Mesothelial cell of epicardium (in vitro differentiated cells): Measurements from ENCODE around the gene DYRK1A. TPM values are rescaled to one million over a fixed set of nuclear protein-coding genes. Genes with fewer than 3 reads are reported as not detected.

Experiments
- DNase-seq, 2 experiments: peaks; one replicate each; pipeline ENCODE4 v3.0.0; 2021; ENCODE audit warnings: low spot score in 2 of 2; ENCODE audit not compliant: unreplicated experiment in 2 of 2
- H3K27ac Mint-ChIP-seq: 2 replicates; pipeline ENCODE4 v1.8.0; 2021; ENCODE audit warnings: mixed read lengths
- H3K27me3 Mint-ChIP-seq: 2 replicates; pipeline ENCODE4 v1.8.0; 2021; ENCODE audit warnings: low read depth, mixed read lengths
- H3K36me3 Mint-ChIP-seq: 2 replicates; pipeline ENCODE4 v1.8.0; 2021; ENCODE audit warnings: mixed read lengths
- H3K4me1 Mint-ChIP-seq: 2 replicates; pipeline ENCODE4 v1.8.0; 2021; ENCODE audit warnings: mixed read lengths
- H3K4me3 Mint-ChIP-seq: 2 replicates; pipeline ENCODE4 v1.8.0; 2021; ENCODE audit warnings: mild to moderate bottlenecking, moderate library complexity, mixed read lengths
- H3K9me3 Mint-ChIP-seq: 2 replicates; pipeline ENCODE4 v1.8.0; 2021; ENCODE audit warnings: mixed read lengths
- total RNA-seq: library from RNA; stranded (reverse); gene quantifications from 3 replicates; pipeline ENCODE4 v1.2.1, GENCODE V29; 2021
- TF ChIP-seq, protein P1 (sequence below): fragments of 200-600 bp; sonication (generic); IDR thresholded peaks from one replicate; pipeline ENCODE4 v1.5.0; 2021; ENCODE audit warnings: antibody characterized with exemption; ENCODE audit not compliant: unreplicated experiment

The DYRK1A gene
- total RNA-seq, 1 donor from 2014 or later: 79.7 TPM

DNA sequence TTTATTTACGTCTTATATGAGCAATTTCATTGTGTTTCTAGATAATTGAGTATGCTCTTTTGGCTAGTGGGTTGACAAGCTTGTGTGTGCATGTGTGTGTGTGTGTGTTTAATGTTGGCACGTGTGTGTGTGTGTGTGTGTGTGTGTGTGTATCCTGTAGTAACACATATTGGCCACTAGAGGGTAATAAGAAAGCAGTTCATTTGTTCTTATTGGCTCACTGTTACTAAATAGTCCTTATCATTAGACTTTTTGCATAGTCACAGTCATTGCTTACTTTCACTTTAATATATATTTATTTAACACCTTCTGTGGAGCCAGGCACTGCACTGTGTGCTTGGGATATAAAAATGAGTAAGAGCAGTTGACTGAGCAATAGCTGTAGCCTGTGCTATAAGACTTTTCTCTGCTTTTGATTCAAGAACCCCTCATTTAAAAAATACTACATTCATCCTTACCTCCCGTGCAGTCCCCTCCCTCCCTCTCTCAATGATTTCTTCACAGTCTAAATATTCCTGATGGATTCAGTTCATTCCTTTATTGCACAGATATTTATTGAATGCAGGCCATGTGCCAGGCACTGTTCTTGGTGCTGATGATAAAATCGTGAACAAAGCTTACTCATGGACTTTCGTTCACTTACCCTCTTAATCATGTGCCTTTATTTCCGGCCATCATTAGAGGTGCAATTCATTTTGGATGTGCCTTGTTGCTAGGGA is 96.7 kb downstream of the DYRK1A start:
- Mint-ChIP-seq H3K4me1 (peaks cover 46% of the 10 kb centered on the region), H3K9me3 (no peaks in the 10 kb centered on the region), H3K36me3 (peaks cover 4% of the 10 kb centered on the region), H3K4me3 (no peak overlapping the region), H3K27me3 (no peaks in the 10 kb centered on the region), H3K27ac (peak overlapping the region; percentile 22)
- no peak for DNase-seq
- TF ChIP-seq, protein P1, sequence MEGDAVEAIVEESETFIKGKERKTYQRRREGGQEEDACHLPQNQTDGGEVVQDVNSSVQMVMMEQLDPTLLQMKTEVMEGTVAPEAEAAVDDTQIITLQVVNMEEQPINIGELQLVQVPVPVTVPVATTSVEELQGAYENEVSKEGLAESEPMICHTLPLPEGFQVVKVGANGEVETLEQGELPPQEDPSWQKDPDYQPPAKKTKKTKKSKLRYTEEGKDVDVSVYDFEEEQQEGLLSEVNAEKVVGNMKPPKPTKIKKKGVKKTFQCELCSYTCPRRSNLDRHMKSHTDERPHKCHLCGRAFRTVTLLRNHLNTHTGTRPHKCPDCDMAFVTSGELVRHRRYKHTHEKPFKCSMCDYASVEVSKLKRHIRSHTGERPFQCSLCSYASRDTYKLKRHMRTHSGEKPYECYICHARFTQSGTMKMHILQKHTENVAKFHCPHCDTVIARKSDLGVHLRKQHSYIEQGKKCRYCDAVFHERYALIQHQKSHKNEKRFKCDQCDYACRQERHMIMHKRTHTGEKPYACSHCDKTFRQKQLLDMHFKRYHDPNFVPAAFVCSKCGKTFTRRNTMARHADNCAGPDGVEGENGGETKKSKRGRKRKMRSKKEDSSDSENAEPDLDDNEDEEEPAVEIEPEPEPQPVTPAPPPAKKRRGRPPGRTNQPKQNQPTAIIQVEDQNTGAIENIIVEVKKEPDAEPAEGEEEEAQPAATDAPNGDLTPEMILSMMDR: peak; percentile 77

DNA sequence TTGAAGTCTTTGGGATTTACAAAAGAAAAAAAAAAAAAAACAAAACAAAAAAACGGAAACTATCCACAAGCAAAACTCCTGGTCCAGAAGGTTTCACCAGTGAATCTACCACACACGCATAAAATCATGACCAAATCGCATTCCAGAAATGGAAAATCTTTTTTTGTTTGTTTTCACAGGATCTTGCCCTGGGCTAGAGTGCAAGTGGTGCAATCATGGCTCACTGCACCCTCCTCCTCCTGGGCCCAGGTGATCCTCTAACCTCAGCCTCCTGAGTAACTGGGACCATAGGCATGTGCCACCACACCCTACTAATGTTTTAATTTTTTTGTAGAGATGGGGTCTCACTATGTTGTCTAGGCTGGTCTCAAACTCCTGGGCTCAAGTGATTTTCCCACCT is 100.5 kb downstream of the DYRK1A start:
- DNase-seq: no peak
- Mint-ChIP-seq H3K4me3 (no peak overlapping the region), H3K27me3 (no peaks in the 10 kb centered on the region), H3K36me3 (peaks cover 27% of the 10 kb centered on the region), H3K27ac (no peak overlapping the region), H3K4me1 (peaks cover 14% of the 10 kb centered on the region), H3K9me3 (peaks cover 16% of the 10 kb centered on the region)
- TF ChIP-seq, protein P1: no peak

DNA sequence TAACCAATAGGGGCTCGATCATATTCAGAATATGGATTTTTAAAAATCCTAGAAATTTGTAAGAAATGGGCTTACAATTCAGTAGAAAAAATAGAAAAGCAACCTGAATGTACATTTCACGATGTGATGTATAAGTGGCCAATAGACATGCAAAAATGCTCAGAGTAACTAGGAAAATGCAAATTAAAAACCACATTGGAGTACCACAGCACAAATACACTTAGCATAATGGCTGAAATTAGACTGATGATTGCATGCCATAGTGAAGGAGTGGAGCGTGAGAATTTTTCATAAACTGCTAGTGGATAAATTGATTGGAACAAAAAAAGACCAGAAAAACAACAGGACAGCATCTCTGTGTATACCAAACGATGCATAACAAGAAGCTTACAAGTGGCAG is 102.3 kb downstream of the DYRK1A start:
- H3K9me3 Mint-ChIP-seq: peaks cover 16% of the 10 kb centered on the region
- DNase-seq: no peak
- H3K4me1 Mint-ChIP-seq: no peaks in the 10 kb centered on the region
- no peak overlapping the region for H3K4me3 Mint-ChIP-seq
- H3K27ac Mint-ChIP-seq: no peak overlapping the region
- H3K36me3 Mint-ChIP-seq: peaks cover 31% of the 10 kb centered on the region
- TF ChIP-seq, protein P1: no peak
- no peaks in the 10 kb centered on the region for H3K27me3 Mint-ChIP-seq

DNA sequence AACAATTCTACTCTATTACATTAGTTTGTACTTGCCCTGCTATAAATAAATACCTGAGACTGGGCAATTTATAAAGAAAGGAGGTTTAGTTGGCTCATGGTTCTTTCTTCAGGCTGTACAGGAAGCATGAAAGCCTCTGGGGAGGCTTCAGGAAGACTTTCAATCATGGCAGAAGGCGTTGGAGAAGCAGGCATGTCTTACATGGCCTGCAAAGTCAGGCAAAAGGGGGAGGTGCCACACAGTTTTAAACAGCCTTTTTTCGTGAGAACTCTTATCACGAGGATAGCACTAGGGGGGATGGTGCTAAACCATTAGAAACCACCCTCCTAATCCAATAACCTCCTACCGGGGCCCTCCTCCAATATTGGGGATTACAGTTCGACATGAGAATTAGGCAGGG is 102.9 kb downstream of the DYRK1A start:
- Mint-ChIP-seq H3K36me3 (peaks cover 31% of the 10 kb centered on the region), H3K9me3 (peaks cover 16% of the 10 kb centered on the region), H3K27me3 (no peaks in the 10 kb centered on the region), H3K4me3 (no peak overlapping the region), H3K27ac (no peak overlapping the region), H3K4me1 (no peaks in the 10 kb centered on the region)
- DNase-seq: no peak
- TF ChIP-seq, protein P1: no peak

DNA sequence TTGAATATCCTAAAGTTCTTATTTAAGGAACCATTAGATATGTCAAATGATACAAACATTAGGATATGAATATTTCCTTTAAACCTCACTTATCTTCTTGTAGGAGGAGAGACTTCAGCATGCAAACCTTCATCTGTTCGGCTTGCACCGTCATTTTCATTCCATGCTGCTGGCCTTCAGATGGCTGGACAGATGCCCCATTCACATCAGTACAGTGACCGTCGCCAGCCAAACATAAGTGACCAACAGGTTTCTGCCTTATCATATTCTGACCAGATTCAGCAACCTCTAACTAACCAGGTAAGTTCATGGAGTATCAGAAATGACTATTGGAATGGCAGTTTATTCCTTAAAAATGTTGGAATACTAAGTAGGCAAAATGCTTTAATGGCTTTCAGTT is 106.0 kb downstream of the DYRK1A start:
- no peak overlapping the region for H3K27ac Mint-ChIP-seq
- H3K9me3 Mint-ChIP-seq: peaks cover 16% of the 10 kb centered on the region
- H3K36me3 Mint-ChIP-seq: peaks cover 31% of the 10 kb centered on the region
- peaks cover 3% of the 10 kb centered on the region for H3K4me1 Mint-ChIP-seq
- DNase-seq: no peak
- TF ChIP-seq, protein P1: no peak
- H3K27me3 Mint-ChIP-seq: no peaks in the 10 kb centered on the region
- H3K4me3 Mint-ChIP-seq: no peak overlapping the region

DNA sequence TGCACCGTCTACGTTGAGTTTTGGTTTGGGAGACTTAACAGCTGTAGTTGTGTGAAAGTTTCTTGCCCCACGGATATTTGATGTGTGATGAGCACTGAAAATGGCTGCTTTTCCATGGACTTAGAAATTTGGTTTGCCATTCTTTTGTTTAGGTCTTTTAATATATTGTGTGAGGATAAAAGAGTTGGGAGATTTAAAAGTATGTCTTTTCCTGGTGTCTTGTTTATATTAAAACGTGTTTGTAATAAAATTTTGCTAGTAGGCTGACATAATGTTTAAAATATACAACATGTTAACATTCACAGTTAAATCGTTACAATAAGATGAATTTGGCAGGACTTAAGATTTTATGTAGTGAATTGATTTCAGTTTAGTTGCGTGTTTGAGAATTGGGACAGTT is 106.9 kb downstream of the DYRK1A start:
- no peak overlapping the region for H3K27ac Mint-ChIP-seq
- peaks cover 26% of the 10 kb centered on the region for H3K36me3 Mint-ChIP-seq
- peaks cover 9% of the 10 kb centered on the region for H3K4me1 Mint-ChIP-seq
- peaks cover 16% of the 10 kb centered on the region for H3K9me3 Mint-ChIP-seq
- no peak for DNase-seq
- H3K27me3 Mint-ChIP-seq: no peaks in the 10 kb centered on the region
- H3K4me3 Mint-ChIP-seq: no peak overlapping the region
- TF ChIP-seq, protein P1: no peak
